Hindlimb muscle (tissue), 1 donor: ENCODE data around the gene KCNJ18. TPM values are rescaled to one million over a fixed set of nuclear protein-coding genes. Genes with fewer than 3 reads are reported as not detected.
"Not testable (repeated sequence)": the region's sequence is repeated elsewhere in the genome, so short reads cannot be mapped to it uniquely, and the experiment has no call there.

Experiments
- DNase-seq: peaks from one replicate; pipeline ENCODE4 v3.0.0-alpha.2; 2013
- polyA plus RNA-seq: library from polyadenylated mRNA; unstranded; fragments of 120-200 nt; gene quantifications from one replicate; pipeline ENCODE4 v1.2.1, GENCODE V29; 2013; ENCODE audit not compliant: insufficient read length

Gene KCNJ18
- not detected for polyA plus RNA-seq

- DNase-seq, result not testable (repeated sequence)
Observed at GRCh38 chr17:21691883-21692703, at the start of gene KCNJ18. KCNJ18 (plus strand) TSS chr17:21692523; CDS start chr17:21702787, 10,264 bp downstream.

- not testable (repeated sequence) for DNase-seq
Observed at GRCh38 chr17:21648125-21648524, 44.2 kb upstream of the KCNJ18 start.

- DNase-seq, result not testable (repeated sequence)
Observed at GRCh38 chr17:21650043-21650442, 42.3 kb upstream of the KCNJ18 start.

GRCh38 chr17:21652049-21652448, 40.3 kb upstream of the KCNJ18 start:
- not testable (repeated sequence) for DNase-seq

GRCh38 chr17:21653211-21653610, 39.1 kb upstream of the KCNJ18 start:
- DNase-seq, result not testable (repeated sequence)

GRCh38 chr17:21656518-21657309, 35.6 kb upstream of the KCNJ18 start:
- DNase-seq, result not testable (repeated sequence)

- not testable (repeated sequence) for DNase-seq
Observed at GRCh38 chr17:21659635-21660034, 32.7 kb upstream of the KCNJ18 start.

GRCh38 chr17:21661455-21661854, 30.9 kb upstream of the KCNJ18 start:
- DNase-seq, result not testable (repeated sequence)

GRCh38 chr17:21663166-21663565, 29.2 kb upstream of the KCNJ18 start:
- DNase-seq, result not testable (repeated sequence)

- DNase-seq, result not testable (repeated sequence)
Observed at GRCh38 chr17:21663614-21664474, 28.5 kb upstream of the KCNJ18 start.

GRCh38 chr17:21665171-21665570, 27.2 kb upstream of the KCNJ18 start:
- not testable (repeated sequence) for DNase-seq

- not testable (repeated sequence) for DNase-seq
Observed at GRCh38 chr17:21665935-21666493, 26.3 kb upstream of the KCNJ18 start.

GRCh38 chr17:21666711-21667412, 25.5 kb upstream of the KCNJ18 start:
- DNase-seq, result not testable (repeated sequence)

GRCh38 chr17:21667413-21668117, 24.8 kb upstream of the KCNJ18 start:
- not testable (repeated sequence) for DNase-seq

- DNase-seq, result not testable (repeated sequence)
Observed at GRCh38 chr17:21668118-21668488, 24.2 kb upstream of the KCNJ18 start.

GRCh38 chr17:21668746-21669508, 23.4 kb upstream of the KCNJ18 start:
- not testable (repeated sequence) for DNase-seq

- DNase-seq, result not testable (repeated sequence)
Observed at GRCh38 chr17:21669616-21670360, 22.5 kb upstream of the KCNJ18 start.

- DNase-seq, result not testable (repeated sequence)
Observed at GRCh38 chr17:21670361-21671155, 21.8 kb upstream of the KCNJ18 start.
